ENCODE data around the gene HOXB4.

HOXB4 gene

GRCh38 chr17:48577946-48578615 is at the start of gene HOXB4:
Gene HOXB4, minus strand, starts transcription at chr17:48578350. Its CDS starts 31 bp downstream, at chr17:48578319.
- no peak for TF ChIP-seq CTCF (IDR thresholded peaks at IDR 0.05; ENCODE audit: low read depth, low read length)
- no peak for DNase-seq (ENCODE audit: extremely low read depth, low read depth)

GRCh38 chr17:48627118-48627597 is 49.0 kb upstream of the HOXB4 start:
- no peak for DNase-seq (ENCODE audit: extremely low read depth, low read depth)
- no peak for TF ChIP-seq CTCF (IDR thresholded peaks at IDR 0.05; ENCODE audit: low read depth, low read length)

GRCh38 chr17:48626245-48627117 is 48.3 kb upstream of the HOXB4 start, which contains the start of gene HOXB9:
Gene HOXB9, minus strand, starts transcription at chr17:48626358. Its CDS starts 89 bp downstream, at chr17:48626269.
- TF ChIP-seq CTCF (IDR thresholded peaks at IDR 0.05; ENCODE audit: low read depth, low read length): no peak
- DNase-seq (ENCODE audit: extremely low read depth, low read depth): no peak

GRCh38 chr17:48625495-48626244 is 47.5 kb upstream of the HOXB4 start:
- TF ChIP-seq CTCF (IDR thresholded peaks at IDR 0.05; ENCODE audit: low read depth, low read length): no peak

GRCh38 chr17:48624544-48625494 is 46.7 kb upstream of the HOXB4 start:
- no peak for DNase-seq (ENCODE audit: extremely low read depth, low read depth)
- no peak for TF ChIP-seq CTCF (IDR thresholded peaks at IDR 0.05; ENCODE audit: low read depth, low read length)

More at GRCh38 chr17:48625495-48626244, 47.5 kb upstream of the HOXB4 start:
- DNase-seq (ENCODE audit: extremely low read depth, low read depth): no peak

- TF ChIP-seq CTCF (IDR thresholded peaks at IDR 0.05; ENCODE audit: low read depth, low read length): no peak
- DNase-seq (ENCODE audit: extremely low read depth, low read depth): no peak
Observed at GRCh38 chr17:48624118-48624517, 46.0 kb upstream of the HOXB4 start.
